Neural cell (in vitro differentiated cells): Measurements from ENCODE around the gene TFAM. TPM values are rescaled to one million over a fixed set of nuclear protein-coding genes. Genes with fewer than 3 reads are reported as not detected.

Experiments used
- H2AFZ ChIP-seq: fragments of 200-600, 300-800 bp; sonication (generic), shearing (Covaris generic); 2 replicates; pipeline ENCODE4 v1.6.0; 2014; ENCODE audit warnings: low read depth, mild to moderate bottlenecking, antibody characterized with exemption, low read length, moderate library complexity
- H3F3A ChIP-seq: fragments of 200-600 bp; shearing (Covaris generic); 2 replicates; pipeline ENCODE4 v1.6.1; 2016; ENCODE audit warnings: mild to moderate bottlenecking, moderate library complexity, mixed read lengths, antibody characterized with exemption, low read length; ENCODE audit not compliant: insufficient read depth, poor library complexity, severe bottlenecking
- H3K27ac ChIP-seq: fragments of 200-600, 300-800 bp; sonication (generic), shearing (Covaris generic); 2 replicates; pipeline ENCODE4 v1.5.1; 2014; ENCODE audit warnings: mild to moderate bottlenecking, low read length, moderate library complexity
- H3K27me3 ChIP-seq: fragments of 300-800, 200-600 bp; sonication (generic), shearing (Covaris generic); 2 replicates; pipeline ENCODE4 v1.6.0; 2014; ENCODE audit warnings: mild to moderate bottlenecking, low read depth, low read length, moderate library complexity; ENCODE audit not compliant: insufficient read depth
- H3K36me3 ChIP-seq: fragments of 300-800, 200-600 bp; sonication (generic), shearing (Covaris generic); 2 replicates; pipeline ENCODE4 v1.5.1; 2014; ENCODE audit warnings: mild to moderate bottlenecking, antibody characterized with exemption, low read length, moderate library complexity; ENCODE audit not compliant: insufficient read depth
- H3K4me2 ChIP-seq: fragments of 300-800, 200-600 bp; sonication (generic), shearing (Covaris generic); 2 replicates; pipeline ENCODE4 v1.6.0; 2014; ENCODE audit warnings: mild to moderate bottlenecking, low read length
- H3K4me3 ChIP-seq: fragments of 300-800, 200-600 bp; sonication (generic), shearing (Covaris generic); 2 replicates; pipeline ENCODE4 v1.5.1; 2014; ENCODE audit warnings: mild to moderate bottlenecking, low read length, moderate library complexity
- H3K79me2 ChIP-seq: fragments of 200-600 bp; shearing (Covaris generic); replicated peaks from 2 replicates; pipeline ENCODE4 v1.6.0; 2014; ENCODE audit warnings: mild to moderate bottlenecking, low read length, moderate library complexity; ENCODE audit not compliant: insufficient read depth
- H3K9ac ChIP-seq: fragments of 300-800, 200-600 bp; sonication (generic), shearing (Covaris generic); 2 replicates; pipeline ENCODE4 v1.6.1; 2016; ENCODE audit warnings: mild to moderate bottlenecking, low read length, mixed read lengths
- H3K9me2 ChIP-seq: fragments of 200-600 bp; shearing (Covaris generic); 2 replicates; pipeline ENCODE4 v1.6.1; 2016; ENCODE audit warnings: mild to moderate bottlenecking, low read length, mixed read lengths; ENCODE audit not compliant: insufficient read depth
- H3K9me3 ChIP-seq: fragments of 200-600, 300-800 bp; sonication (generic), shearing (Covaris generic); 2 replicates; pipeline ENCODE4 v1.6.1; 2016; ENCODE audit warnings: mild to moderate bottlenecking, mixed run types, low read length, moderate library complexity, mixed read lengths
- H4K20me1 ChIP-seq: fragments of 200-600 bp; shearing (Covaris generic); 2 replicates; pipeline ENCODE4 v1.6.1; 2016; ENCODE audit warnings: mild to moderate bottlenecking, mixed run types; ENCODE audit not compliant: insufficient read depth
- CTCF ChIP-seq: fragments of 450-650 bp; IDR thresholded peaks from 2 replicates; pipeline ENCODE4 v1.5.1; 2014; ENCODE audit warnings: antibody characterized with exemption, mild to moderate bottlenecking, moderate library complexity; ENCODE audit not compliant: poor library complexity, severe bottlenecking
- EP300 ChIP-seq: fragments of 450-650 bp; conservative IDR thresholded peaks from 2 replicates; pipeline ENCODE4 v1.6.1; 2014; ENCODE audit warnings: antibody characterized with exemption, mild to moderate bottlenecking, moderate library complexity; ENCODE audit not compliant: poor library complexity, severe bottlenecking
- EZH2 ChIP-seq: fragments of 200-600, 300-800 bp; shearing (Covaris generic), sonication (generic); IDR thresholded peaks from 2 replicates; pipeline ENCODE4 v1.6.1; 2014; ENCODE audit warnings: antibody characterized with exemption, low read length, borderline replicate concordance, mild to moderate bottlenecking; ENCODE audit not compliant: insufficient read depth, poor library complexity, severe bottlenecking
- MXI1 ChIP-seq: fragments of 450-650 bp; conservative IDR thresholded peaks from 2 replicates; pipeline ENCODE4 v1.6.1; 2014; ENCODE audit warnings: antibody characterized with exemption, mild to moderate bottlenecking; ENCODE audit not compliant: poor library complexity, severe bottlenecking
- POLR2AphosphoS5 ChIP-seq: IDR thresholded peaks from 2 replicates; pipeline ENCODE4 v1.6.1; 2012
- RAD21 ChIP-seq: fragments of 450-650 bp; conservative IDR thresholded peaks from 2 replicates; pipeline ENCODE4 v1.6.1; 2014; ENCODE audit warnings: antibody characterized with exemption, mild to moderate bottlenecking, moderate library complexity
- REST ChIP-seq: IDR thresholded peaks from 2 replicates; pipeline ENCODE4 v1.6.1; 2012; ENCODE audit warnings: borderline replicate concordance
- SMC3 ChIP-seq: fragments of 450-650 bp; conservative IDR thresholded peaks from 2 replicates; pipeline ENCODE4 v1.6.1; 2014; ENCODE audit warnings: antibody characterized with exemption, mild to moderate bottlenecking, moderate library complexity; ENCODE audit not compliant: poor library complexity
- TAF1 ChIP-seq: IDR thresholded peaks from 2 replicates; pipeline ENCODE4 v1.6.1; 2012; ENCODE audit warnings: low read depth
- polyA minus RNA-seq: library from RNA; depleted of rRNA, polyadenylated mRNA; stranded (reverse); fragments of >200 nt; gene quantifications from 2 replicates; pipeline ENCODE4 v1.2.3, GENCODE V29; 2014
- polyA plus RNA-seq: library from polyadenylated mRNA; depleted of rRNA; stranded (reverse); fragments of >200 nt; gene quantifications from 2 replicates; pipeline ENCODE4 v1.2.3, GENCODE V29; 2014

Gene TFAM
- 26.5 and 27.2 TPM in 2 replicates for polyA plus RNA-seq
- polyA minus RNA-seq = 33.8 and 38.1 TPM in 2 replicates

- Histone ChIP-seq H3K9ac (peak within 1 kb of the TSS; percentile 95), H3K79me2 (peaks cover 27% of the 10 kb centered on the region), H3K27me3 (no peaks in the 10 kb centered on the region), H3F3A (no peaks in the 10 kb centered on the region), H4K20me1 (no peaks in the 10 kb centered on the region), H3K4me3 (peak within 1 kb of the TSS; percentile 80), H3K27ac (peak within 1 kb of the TSS; percentile 95), H3K36me3 (no peaks in the 10 kb centered on the region), H3K9me2 (no peaks in the 10 kb centered on the region), H3K9me3 (no peaks in the 10 kb centered on the region), H3K4me2 (peak within 1 kb of the TSS; percentile 86), H2AFZ (peak within 1 kb of the TSS; percentile 90)
- no peak for TF ChIP-seq EZH2
- peak; percentile 81 for TF ChIP-seq REST
- peak; percentile 90 for TF ChIP-seq POLR2AphosphoS5
- peak; percentile 82 for TF ChIP-seq TAF1
- TF ChIP-seq MXI1 = peak; percentile 99
- no peak for TF ChIP-seq EP300
- TF ChIP-seq RAD21 = peak; percentile 15
- peak; percentile 55 for TF ChIP-seq CTCF
- TF ChIP-seq SMC3 = peak; percentile 46
Measured at GRCh38 chr10:58384999-58385783, at the start of gene TFAM. Gene TFAM (plus strand): TSS chr10:58385410. CDS start chr10:58385548, 138 bp downstream.

- H3K9ac ChIP-seq = peak overlapping the region; percentile 88
- no peak for TF ChIP-seq REST
- no peak for TF ChIP-seq EZH2
- no peak for TF ChIP-seq MXI1
- no peak for TF ChIP-seq SMC3
- no peak for TF ChIP-seq POLR2AphosphoS5
- no peak for TF ChIP-seq TAF1
Measured at GRCh38 chr10:58336242-58336641, 49.0 kb upstream of the TFAM start.

More at GRCh38 chr10:58336242-58336641, 49.0 kb upstream of the TFAM start:
- peaks cover 50% of the 10 kb centered on the region for H3K79me2 ChIP-seq
- H2AFZ ChIP-seq = no peak overlapping the region
- H3K36me3 ChIP-seq = no peaks in the 10 kb centered on the region
- no peaks in the 10 kb centered on the region for H4K20me1 ChIP-seq
- H3K27me3 ChIP-seq = no peaks in the 10 kb centered on the region
- peak overlapping the region; percentile 92 for H3K4me2 ChIP-seq
- H3K9me3 ChIP-seq = no peaks in the 10 kb centered on the region
- H3K9me2 ChIP-seq = no peaks in the 10 kb centered on the region
- H3K4me3 ChIP-seq = peak overlapping the region; percentile 88
- H3K27ac ChIP-seq = no peak overlapping the region
- H3F3A ChIP-seq = no peaks in the 10 kb centered on the region
